Astrocyte of the cerebellum (primary cell): ENCODE data around the gene TAB2.
"Not testable (repeated sequence)": the region's sequence is repeated elsewhere in the genome, so short reads cannot be mapped to it uniquely, and the experiment has no call there.

Experiments
- DNase-seq: peaks from one replicate; pipeline ENCODE4 v3.0.0-alpha.2; 2011; ENCODE audit warnings: low read depth
- H3K4me3 ChIP-seq: 2 replicates; pipeline ENCODE4 v1.5.1; 2011; ENCODE audit warnings: mild to moderate bottlenecking, low read depth, low read length, moderate library complexity
- CTCF ChIP-seq: IDR thresholded peaks from 2 replicates; pipeline ENCODE4 v1.5.1; 2012; ENCODE audit warnings: low read length, low read depth, moderate library complexity, mild to moderate bottlenecking; ENCODE audit errors: missing control alignments
- in situ Hi-C: cut with HindIII; loops from 2 replicates; pipeline ENCODE4 v1.10.0; 2017; ENCODE audit warnings: low sequenced_read_pairs

Gene TAB2

GRCh38 chr6:149316740-149317643 lies 520 bp upstream of the TAB2 start:
- in situ Hi-C loops: no loop called here
- peak; percentile 80 for DNase-seq
- peak overlapping the region; percentile 90 for H3K4me3 ChIP-seq
- no peak for TF ChIP-seq CTCF

GRCh38 chr6:149318581-149319286 lies 1.2 kb downstream of the TAB2 start:
- no peak for DNase-seq
- in situ Hi-C loops: no loop called here
- H3K4me3 ChIP-seq: peak overlapping the region; percentile 90
- no peak for TF ChIP-seq CTCF

GRCh38 chr6:149319422-149319821 lies 1.9 kb downstream of the TAB2 start:
- in situ Hi-C loops: no loop called here
- H3K4me3 ChIP-seq: peak overlapping the region; percentile 90
- DNase-seq: no peak
- no peak for TF ChIP-seq CTCF

- DNase-seq, in situ Hi-C loops: not testable (repeated sequence)
- H3K4me3 ChIP-seq: peak overlapping the region; percentile 90
Measured at GRCh38 chr6:149320016-149320415, 2.5 kb downstream of the TAB2 start.

GRCh38 chr6:149320796-149321195 lies 3.3 kb downstream of the TAB2 start:
- no peak overlapping the region for H3K4me3 ChIP-seq
- TF ChIP-seq CTCF: no peak
- DNase-seq: no peak
- in situ Hi-C loops: no loop called here

- in situ Hi-C loops: no loop called here
- no peak for TF ChIP-seq CTCF
Measured at GRCh38 chr6:149323353-149323752, 5.8 kb downstream of the TAB2 start.

GRCh38 chr6:149323925-149324324 lies 6.4 kb downstream of the TAB2 start:
- in situ Hi-C loops: no loop called here
- no peak for DNase-seq
- no peak for TF ChIP-seq CTCF
- H3K4me3 ChIP-seq: no peak overlapping the region

More at GRCh38 chr6:149323353-149323752, 5.8 kb downstream of the TAB2 start:
- no peak overlapping the region for H3K4me3 ChIP-seq
- no peak for DNase-seq
